Stimulated activated CD4-positive, alpha-beta T cell treated with anti-CD3 and anti-CD28 coated beads, Interleukin-1b, Interleukin-23, amount 100 ng/mL, for 24 hours (primary cell): Measurements from ENCODE around the gene RNF41.
A peak's percentile ranks its signal among the peaks of the same experiment; 100 is the strongest.
"Not testable (repeated sequence)": the region's sequence is repeated elsewhere in the genome, so short reads cannot be mapped to it uniquely, and the experiment has no call there.

Experiments used
- DNase-seq, 4 experiments: peaks; one replicate each; pipeline ENCODE4 v3.0.0-alpha.2; 2020; ENCODE audit warnings: low read depth in 4 of 4, low spot score in 1 of 4

The RNF41 gene

DNA sequence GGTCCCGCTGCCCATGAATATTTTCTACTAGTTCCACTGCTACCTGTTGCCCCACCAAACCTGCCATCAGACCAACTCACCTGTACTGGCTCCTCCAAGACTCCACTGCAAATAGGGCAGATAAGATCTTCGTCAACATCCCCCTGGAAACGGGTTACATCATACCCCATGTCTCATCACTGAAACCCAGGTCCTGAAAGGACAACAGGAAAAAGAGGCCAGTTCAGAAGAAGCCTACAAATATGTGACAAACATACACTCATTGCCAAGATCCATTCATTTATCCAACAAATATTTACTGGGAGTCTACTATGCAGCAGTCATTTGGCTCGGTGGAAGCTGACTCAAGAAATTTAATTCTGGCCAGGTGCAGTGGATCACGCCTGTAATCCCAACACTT, 7.8 kb downstream of the RNF41 start:
- DNase-seq: no peak

DNA sequence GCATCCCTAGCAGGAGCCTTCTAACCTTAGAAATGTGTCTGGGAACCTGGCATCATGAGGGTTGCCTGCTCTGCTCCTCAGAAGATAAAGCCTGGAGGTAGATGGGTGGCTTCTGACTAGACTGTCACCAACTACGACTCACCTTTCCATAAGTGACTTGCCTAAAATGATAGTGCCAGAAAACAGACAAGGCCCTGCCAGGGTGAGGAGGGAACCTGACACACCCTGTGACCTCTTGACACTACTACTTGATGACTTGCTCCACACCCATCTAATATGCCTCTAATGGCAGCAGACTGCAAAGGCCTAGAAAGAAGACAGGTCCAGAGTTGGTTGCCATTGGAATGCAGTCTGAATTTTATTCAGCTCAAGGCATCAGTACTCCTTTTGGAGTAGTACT, 9.4 kb downstream of the RNF41 start:
- DNase-seq: no peak

DNA sequence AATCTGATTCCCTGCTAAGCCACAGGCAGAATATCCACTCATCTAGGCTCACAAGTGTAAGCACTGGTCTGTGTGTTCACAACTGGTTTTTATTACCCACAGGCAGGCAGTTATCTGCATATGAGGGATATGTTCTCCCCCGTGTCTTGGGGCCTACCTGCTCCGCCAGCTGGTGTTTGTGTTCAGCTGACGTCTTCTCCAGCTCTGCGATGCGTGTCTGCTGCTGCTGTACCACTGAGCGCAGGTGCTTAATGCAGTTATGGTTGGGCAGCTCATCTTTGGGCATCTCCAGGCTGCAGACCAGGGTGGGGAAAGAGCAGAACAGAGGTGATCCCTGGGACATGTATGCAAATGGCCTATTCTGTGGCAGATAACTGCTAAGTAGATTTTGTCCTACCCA, 13.7 kb downstream of the RNF41 start:
- no peak for DNase-seq

DNA sequence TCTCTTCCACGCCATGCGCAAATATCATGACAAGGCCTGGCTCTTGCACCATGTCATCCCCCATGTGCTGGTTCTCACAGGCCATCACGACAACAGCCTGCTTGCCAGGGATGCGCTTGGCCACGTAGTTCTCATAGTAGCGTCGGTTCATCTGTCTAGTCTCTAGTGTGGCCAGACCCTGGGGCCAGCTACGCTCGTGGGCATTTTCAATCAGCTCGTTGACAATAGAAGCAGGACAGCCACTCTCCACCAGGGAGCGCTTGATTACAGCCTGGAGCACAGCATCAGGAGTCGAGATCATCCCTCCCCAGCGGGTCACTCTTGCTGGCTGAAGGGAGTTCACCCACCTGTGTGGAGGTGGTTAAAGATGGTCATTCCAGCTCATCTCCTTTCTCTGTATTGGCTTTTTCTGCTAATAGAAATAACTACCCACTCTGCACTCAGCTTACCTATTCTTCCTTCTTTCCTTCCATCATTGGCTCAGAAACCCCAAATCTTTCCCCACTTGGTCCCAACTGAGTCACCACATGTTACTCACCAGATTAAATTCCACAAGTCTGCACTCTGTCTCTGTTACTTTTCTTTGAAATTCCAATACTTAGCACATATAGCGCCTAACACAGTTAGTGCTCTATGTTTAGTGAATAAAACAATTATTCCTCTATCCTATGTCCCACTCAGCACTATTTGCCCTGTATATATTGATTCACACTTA, 15.1 kb downstream of the RNF41 start:
- DNase-seq: no peak

DNA sequence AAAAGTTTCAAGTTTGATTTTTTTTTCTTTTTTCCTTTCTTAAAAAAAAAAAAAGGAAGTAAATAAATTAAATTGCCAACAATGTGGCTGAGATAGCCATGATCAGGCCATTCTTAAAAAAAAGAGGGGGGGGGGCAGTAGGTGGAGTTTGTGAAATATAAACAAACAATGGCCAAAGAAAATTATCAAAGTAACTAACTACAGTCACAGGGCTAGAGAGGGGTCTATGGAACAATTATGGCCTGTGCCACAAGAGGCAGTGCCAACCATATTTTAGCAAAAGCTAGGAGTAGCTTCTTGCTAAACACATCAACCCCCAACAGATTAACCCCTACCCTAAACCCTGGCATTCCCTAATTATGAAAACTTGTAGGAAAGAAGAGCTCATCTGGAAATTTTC, 16.3 kb downstream of the RNF41 start:
- no peak for DNase-seq

DNA sequence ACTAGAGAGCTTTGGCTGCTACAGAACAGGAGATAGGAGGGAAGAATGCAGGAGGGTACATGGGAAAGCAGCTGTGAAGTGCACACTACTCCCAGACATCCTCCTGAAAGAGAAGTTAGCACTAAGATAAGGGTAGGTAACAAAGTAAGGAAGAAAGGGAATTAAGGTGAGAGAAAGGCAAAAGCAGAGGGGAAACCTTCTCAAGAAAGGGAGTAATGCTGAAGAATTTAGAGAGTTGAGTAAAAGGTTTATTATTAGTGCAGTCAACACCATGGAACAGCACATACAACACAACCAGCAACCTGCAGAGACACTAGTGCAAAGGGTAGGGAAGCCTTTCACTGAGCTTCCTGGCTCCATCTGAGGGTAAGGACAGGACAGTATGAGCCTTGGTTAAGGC, 17.4 kb downstream of the RNF41 start:
- no peak for DNase-seq

DNA sequence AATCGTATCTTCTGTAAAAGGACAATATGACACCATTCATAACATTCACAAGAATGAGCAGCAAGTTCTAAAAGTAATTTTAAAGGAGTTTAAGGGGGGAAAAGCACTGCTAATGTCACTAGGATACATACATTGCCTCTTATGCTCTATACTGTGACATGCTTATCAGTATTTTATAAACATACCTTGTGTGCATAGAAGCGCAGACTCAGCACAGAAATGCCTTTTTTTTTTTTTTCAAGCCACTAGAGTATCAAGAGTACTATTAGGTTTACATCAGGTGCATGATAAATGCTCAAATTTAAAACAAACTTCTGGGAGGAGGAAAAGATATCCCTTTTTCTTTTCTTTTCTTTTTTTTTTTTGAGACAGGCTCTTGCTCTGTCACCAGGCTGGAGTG, 18.9 kb downstream of the RNF41 start:
- DNase-seq: no peak

DNA sequence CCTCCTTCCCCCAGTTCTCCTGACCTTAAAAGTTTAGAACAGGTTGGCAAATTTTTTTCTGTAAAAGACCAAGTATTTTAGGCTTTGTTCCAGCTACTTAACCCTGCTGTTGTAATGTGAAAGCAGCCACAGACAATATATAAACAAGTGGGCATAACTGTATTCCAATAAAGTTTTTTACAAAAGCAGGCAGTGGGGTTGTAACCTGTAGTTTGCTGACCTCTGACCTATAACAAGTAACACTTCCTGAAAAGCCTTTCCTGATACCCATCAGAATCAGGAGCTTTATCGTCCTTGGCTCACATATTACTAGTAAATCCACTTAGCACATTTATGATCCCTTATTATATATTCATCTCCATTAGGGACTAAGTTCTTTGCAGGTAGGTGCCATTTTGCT, 19.4 kb downstream of the RNF41 start:
- no peak for DNase-seq

DNA sequence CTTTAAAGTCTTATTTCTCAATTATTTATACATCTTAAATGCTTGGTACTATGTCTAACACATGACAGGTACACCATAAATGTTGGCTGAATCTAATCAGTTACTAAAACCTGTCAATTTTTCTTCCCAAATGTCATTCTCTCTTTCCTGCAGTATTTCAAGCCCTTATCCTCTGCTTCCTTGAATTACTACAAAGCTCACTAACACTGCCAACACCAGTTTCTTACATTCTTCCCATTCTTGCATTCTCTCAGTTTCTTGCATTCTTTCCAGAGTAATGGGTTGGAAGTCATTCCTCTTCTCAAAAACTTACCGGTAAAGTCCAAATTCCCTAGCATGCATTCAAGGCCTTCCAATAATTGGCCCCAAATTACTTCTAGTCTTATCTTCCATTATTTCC, 22.9 kb downstream of the RNF41 start:
- DNase-seq: no peak

DNA sequence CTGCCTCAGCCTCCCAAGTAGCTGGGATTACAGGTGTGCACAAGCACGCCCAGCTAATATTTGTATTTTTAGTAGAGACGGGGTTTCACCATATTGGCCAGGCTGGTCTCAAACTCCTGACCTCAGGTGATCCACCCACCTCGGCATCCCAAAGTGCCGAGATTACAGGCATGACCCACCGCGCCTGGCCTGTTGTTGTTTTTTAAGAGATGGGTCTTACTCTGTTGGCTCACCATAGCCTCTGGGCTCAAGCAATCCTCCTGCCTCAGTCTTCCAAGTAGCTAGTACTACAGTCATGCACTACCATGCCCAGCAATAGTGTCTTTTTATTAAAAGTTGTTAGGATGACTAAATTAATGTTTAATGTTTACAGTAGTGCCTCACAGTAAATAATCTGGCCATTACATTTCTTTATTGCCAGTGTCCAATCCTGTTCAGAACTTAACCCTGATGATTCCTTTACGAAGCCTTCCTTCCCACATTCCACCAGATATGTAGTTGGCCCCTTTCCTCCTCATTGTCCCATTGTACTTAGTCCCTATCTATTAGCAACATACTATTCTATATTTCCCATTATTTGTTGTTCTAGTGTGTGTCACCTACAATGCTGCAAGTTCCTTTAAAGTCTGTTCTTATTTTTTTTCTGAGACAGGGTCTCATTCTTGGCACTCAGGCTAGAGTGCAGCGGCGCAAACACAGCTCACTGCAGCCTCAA, 23.6 kb downstream of the RNF41 start:
- no peak for DNase-seq

DNA sequence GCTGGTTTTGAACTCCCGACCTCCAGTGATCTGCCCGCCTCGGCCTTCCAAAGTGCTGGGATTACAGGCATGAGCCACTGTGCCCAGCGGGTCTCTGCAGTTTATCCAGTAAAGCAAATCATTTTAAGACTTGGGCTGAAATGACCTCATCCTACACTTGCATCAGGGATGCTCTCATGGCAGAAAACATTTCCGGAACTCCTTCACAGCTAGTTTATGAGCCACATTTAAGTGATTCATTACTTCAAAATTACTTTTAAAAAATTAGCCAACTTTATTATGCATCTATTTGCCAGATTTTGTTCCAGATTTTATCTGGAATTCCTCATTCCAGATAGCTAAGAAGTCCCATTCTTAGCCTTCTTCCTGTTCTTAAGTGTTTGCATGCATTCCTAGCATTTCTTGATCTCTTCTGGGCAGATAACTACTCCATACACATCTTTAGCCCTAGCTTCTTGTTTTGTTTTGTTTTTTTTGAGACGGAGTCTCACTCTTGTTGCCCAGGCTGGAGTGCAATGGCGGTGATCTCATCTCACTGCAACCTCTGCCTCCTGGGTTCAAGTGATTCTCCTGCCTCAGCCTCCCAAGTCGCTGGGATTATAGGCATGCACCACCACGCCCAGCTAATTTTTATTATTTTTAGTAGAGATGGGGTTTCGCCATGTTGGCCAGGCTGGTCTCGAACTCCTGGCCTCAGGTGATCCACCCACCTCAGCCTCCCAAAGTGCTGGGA, 24.7 kb downstream of the RNF41 start:
- DNase-seq: not testable (repeated sequence)

DNA sequence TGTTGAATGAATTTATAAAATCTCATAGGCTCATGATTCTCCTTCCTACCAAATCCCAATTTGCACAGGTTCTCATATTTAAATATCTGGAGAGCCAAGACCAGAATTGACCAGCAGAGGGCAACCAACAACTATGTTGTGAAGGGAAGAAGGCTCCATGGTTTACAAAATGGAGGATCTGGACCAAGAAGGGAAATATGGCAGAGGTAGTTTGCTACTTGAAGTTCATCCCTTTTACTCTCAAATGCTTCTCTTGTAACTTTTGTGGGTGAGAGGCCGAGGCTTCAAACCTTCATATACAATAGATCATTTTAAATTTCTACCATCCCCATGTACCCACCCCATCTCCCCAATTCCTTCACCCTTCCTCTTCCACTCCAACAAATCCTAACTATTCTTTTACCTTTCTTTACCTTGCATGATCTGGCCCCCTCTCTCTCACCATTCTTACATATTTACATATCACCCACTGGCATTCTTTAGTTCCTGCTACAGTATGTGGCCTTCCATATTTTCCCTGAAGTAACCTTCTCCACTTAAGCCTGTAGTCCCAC, 28.6 kb downstream of the RNF41 start:
- DNase-seq: peak; percentile 49 to 67 (median 57)

DNA sequence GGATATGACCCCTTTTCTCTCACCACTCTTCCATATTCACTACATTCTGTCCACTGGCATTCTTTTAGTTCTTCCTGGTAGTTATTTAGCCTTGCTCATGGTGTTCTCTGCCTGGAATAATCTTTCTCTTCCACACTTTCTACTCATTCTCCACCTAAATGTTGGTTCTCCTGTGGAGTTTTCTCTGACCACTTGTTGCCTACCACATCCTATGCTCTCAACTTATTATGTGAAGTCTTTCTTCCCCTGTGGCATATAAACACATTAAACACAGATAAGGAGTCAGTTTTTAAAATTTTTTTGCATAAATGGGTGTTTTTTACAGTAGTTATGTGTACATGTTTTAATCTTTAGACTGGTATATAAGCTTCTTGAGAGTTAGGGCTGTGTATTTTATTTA, 29.1 kb downstream of the RNF41 start:
- no peak for DNase-seq

DNA sequence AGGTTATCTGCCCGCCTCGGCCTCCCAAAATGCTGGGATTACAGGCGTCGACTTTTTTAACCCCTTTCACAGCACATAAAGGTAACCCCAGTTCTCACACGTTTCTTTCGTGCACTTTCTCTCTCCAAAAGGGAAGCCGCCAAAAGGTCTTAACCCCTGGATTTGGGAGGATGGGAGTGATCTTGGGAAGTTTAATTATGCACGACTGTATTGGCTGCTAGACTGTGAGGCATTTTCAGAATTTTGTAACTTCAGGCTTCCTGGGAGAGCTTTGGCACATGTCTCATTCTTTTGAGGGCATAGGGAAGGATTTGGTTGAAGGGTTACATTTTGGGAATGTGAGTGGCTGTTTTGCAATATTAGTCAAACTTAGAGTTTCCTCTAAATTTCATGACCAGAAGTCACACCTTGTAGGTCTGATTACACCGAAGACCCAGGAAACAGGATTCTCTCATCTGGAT, 31.0 kb downstream of the RNF41 start:
- DNase-seq: no peak

DNA sequence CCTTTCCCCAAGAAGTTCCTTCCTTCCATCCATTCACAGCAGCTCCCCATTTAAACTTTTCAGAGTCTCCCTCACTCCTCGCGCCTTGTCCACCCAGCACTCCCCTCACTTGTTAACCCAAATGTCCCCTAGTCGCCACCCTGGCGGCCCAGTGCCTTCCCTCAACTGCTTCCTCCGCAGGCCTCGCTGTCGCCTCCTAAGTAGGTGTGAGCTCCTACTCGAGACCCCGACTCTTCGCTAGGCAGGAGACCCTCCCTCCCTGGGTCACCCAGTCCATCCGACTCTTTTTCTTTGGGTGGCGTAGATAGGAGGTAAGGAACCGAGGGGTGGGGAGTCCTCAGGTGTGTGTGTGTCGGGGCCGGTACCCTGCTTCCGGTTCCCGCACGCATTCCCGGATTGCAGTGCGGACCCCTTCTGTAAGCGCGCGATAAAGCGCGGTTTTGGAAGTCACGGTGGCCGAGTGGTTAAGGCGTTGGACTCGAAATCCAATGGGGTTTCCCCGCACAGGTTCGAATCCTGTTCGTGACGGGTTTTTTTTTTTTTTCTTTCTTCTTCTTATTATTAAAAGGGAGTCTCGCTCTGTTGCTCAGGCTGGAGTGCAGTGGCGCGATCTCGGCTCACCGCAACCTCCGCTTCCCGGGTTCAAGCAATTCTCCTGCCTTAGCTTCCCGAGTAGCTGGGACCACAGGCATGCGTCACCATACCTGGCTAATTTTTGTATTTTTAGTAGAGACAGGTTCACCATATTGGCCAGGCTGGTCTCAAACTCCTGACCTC, 31.6 kb downstream of the RNF41 start:
- DNase-seq: peak; percentile 59 to 93 (median 86)

DNA sequence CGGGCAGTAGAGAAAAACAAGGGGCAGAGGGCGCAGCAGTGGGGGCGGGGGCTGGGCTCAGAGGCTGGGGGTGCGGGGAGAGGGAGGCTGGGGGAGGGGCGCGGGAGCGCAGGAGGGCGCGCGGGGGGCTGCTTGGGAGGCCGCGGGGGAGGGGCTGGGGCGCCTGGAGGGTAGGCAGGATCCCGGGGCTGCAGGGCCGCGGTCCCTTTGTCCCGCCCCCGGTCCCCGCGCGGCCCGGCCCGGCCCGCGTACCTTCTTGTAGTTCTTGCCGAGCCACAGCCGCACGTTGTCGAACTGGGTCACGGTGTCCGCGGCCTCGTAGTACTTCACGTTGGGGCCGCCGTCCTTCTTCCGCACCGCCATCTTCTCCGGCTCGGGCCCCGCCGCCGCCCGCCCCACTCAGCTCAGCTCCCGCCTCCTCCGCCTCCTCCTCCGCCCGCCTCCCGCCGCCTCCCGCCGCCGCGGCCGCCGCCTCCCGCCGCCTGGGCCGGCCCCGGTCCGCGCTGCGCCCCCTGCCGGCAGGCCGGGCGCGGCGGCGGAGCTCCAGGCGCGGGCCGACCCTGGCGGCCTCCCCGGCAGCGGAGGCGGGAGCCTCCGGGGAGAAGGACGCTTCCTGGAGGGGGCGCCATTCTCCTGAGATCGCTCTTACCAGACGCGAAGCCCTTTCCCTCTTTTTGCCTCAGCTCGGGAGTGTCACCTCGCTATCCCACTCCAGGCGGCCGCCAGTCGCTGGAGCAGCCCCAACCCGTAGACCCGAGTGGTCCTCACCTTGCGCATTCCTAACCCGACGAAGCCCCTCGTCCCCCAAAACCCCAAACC, 32.4 kb downstream of the RNF41 start, which contains the start of gene SMARCC2:
Gene SMARCC2 (minus strand): TSS at position 385 of the 819 bp plus-strand sequence. CDS start 22 bp downstream, at position 363.
- DNase-seq: peak; percentile 70 to 74 (median 70)

DNA sequence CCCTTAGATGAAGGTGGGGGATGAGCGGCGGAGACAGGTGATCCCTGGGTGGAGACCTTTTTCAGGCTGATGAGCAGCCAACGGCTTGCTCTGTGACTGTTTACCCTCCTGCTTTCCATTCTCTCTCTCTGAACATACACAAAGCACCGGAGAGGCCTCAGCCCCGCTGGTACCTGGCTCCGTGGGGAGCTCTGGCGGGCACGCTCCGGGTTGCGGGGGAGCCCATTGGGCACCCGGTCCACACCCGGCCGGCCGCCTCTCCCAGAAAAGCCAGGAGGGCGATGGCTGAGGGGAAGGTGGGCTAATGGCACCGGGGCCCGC, 33.0 kb downstream of the RNF41 start:
- no peak for DNase-seq

DNA sequence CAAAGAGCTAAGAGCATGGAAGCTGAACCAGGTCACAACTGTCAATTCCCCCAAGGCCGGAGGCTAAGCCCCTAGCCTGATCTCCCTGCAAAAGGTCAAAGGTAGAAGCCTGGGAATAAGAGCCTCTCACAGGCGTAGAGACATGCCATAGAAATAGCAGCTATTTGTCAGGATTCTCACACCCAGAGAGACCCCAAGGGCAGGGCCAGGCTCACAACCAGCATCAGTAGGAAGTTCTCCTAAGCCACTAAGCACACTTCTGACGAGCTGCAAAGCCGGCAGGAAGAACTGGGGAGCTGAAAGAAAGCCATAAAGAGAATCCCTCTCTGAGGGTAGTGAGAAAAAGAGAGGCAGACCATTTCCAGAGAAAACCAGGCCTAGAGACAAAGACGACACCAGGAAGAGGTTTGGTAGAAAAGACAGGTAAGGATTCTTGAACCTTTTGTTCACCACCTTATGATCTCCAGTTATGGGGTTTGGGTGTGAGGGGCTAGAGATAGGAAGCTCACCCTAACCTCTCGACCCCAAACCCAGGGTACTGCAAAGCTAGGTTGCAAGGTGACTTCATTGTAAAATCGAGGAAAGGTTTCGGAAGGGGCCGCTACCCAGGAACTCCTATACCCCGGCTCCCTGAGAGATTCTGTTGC, 33.5 kb downstream of the RNF41 start:
- DNase-seq: no peak

DNA sequence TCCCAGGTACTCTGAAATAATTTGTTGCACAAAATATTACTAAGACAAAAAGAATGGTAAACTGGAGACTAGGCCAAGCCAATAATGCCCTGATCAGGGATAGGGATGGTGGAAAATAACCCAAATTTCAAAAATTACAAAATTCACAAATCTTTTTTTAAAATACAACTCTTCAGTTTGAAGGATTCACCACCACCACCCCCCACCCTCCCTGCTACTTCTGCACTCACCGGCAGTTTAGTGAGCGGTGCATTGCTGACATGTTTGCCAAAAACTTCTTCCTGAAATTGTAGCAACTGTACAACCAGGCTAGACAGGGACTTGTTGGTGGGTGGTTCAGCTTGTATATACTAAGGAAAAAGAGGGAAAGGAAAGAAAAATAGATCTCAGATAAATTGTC, 34.8 kb downstream of the RNF41 start:
- no peak for DNase-seq

DNA sequence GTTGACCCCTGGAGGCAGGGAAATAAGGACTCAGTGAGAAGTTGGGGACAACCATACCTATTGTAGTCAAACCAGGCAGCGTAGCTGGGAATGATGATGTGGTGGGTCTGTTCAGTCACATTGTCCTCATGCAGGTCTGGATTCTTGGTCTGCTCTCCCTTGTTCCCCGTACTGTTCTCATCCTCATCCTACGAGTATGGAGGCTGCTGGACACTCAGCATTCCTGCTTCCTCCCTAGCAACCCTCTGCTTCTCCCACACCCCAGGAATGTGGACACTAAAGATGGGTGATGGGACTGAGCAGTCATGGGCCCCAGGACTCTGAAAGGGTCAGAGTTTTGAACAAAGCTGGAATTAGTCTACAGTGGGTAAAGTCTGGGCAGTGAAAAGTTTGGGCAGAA, 43.4 kb downstream of the RNF41 start:
- DNase-seq: no peak
